PC-3 (cell line): ENCODE measurements around the gene LIG1. TPM values are rescaled to one million over a fixed set of nuclear protein-coding genes. Genes with fewer than 3 reads are reported as not detected.

Source experiments
- ATAC-seq: fragments of 200-7000 bp; cut with Tn5 transposase; 2 replicates; pipeline ENCODE4 v1.9.1; 2020; ENCODE audit warnings: mild to moderate bottlenecking, moderate library complexity
- BruUV-seq: library from RNA; stranded (reverse); fragments of 400-500 nt; replicated peaks from 2 replicates; lab custom pipeline; 2021; lab: Mats Ljungman, UMichigan
- CTCF ChIA-PET: fragments of 300-600 bp; sonication (Branson Sonifier 250); formaldehyde crosslinking; loops from one replicate; lab custom pipeline; 2022; ENCODE audit warnings: antibody characterized with exemption; lab: Charles Lee
- POLR2A ChIA-PET: fragments of 300-600 bp; sonication (Branson Sonifier 250); formaldehyde crosslinking; loops from one replicate; lab custom pipeline; 2022; ENCODE audit warnings: antibody characterized with exemption; ENCODE audit not compliant: unreplicated experiment; lab: Charles Lee
- DNase-seq: peaks from one replicate; pipeline ENCODE4 v3.0.0-alpha.2; 2015
- H2AFZ ChIP-seq: fragments of 300-600 bp; sonication (generic); 2 replicates; pipeline ENCODE4 v1.6.0; 2016; ENCODE audit warnings: antibody characterized with exemption, low read length
- H3F3A ChIP-seq: fragments of 300-600 bp; sonication (generic); one replicate; pipeline ENCODE4 v1.6.0; 2017; ENCODE audit warnings: antibody characterized with exemption, low read length, control low read depth, mild to moderate bottlenecking; ENCODE audit not compliant: unreplicated experiment
- H3K27ac ChIP-seq: fragments of 300-600 bp; sonication (generic); 2 replicates; pipeline ENCODE4 v1.5.1; 2016; ENCODE audit warnings: mild to moderate bottlenecking, low read length
- H3K27me3 ChIP-seq: fragments of 300-600 bp; sonication (generic); 2 replicates; pipeline ENCODE4 v1.6.1; 2016; ENCODE audit warnings: low read length, mixed read lengths
- H3K36me3 ChIP-seq: fragments of 300-600 bp; sonication (generic); 2 replicates; pipeline ENCODE4 v1.6.1; 2016; ENCODE audit warnings: low read depth, mixed run types, low read length, mixed read lengths
- H3K4me1 ChIP-seq: fragments of 300-600 bp; sonication (generic); 2 replicates; pipeline ENCODE4 v1.5.1; 2016; ENCODE audit warnings: low read length; ENCODE audit not compliant: insufficient read depth
- H3K4me2 ChIP-seq: fragments of 300-600 bp; sonication (generic); 2 replicates; pipeline ENCODE4 v1.6.0; 2016; ENCODE audit warnings: low read length
- H3K4me3 ChIP-seq: fragments of 300-600 bp; sonication (generic); 2 replicates; pipeline ENCODE4 v1.5.1; 2016; ENCODE audit warnings: mild to moderate bottlenecking, low read length, mixed read lengths
- H3K79me2 ChIP-seq: fragments of 300-600 bp; sonication (generic); 2 replicates; pipeline ENCODE4 v1.6.1; 2017; ENCODE audit warnings: low read length, mixed read lengths
- H3K9ac ChIP-seq: fragments of 300-600 bp; sonication (generic); 2 replicates; pipeline ENCODE4 v1.6.0; 2016; ENCODE audit warnings: mild to moderate bottlenecking, low read length
- H3K9me2 ChIP-seq: fragments of 300-600 bp; sonication (generic); replicated peaks from 2 replicates; pipeline ENCODE4 v1.6.1; 2016; ENCODE audit warnings: mixed run types, low read length, mixed read lengths
- H3K9me3 ChIP-seq: fragments of 300-600 bp; sonication (generic); 2 replicates; pipeline ENCODE4 v1.6.1; 2016; ENCODE audit warnings: low read length, mixed read lengths
- H4K20me1 ChIP-seq: fragments of 300-600 bp; sonication (generic); 2 replicates; pipeline ENCODE4 v1.6.1; 2016; ENCODE audit warnings: low read length, mixed read lengths
- EZH2 ChIP-seq: fragments of 300-600 bp; sonication (generic); IDR thresholded peaks from one replicate; pipeline ENCODE4 v1.6.1; 2017; ENCODE audit warnings: antibody characterized with exemption, mild to moderate bottlenecking, low read length; ENCODE audit not compliant: unreplicated experiment
- EZH2phosphoT487 ChIP-seq: fragments of 300-600 bp; sonication (generic); IDR thresholded peaks from 2 replicates; pipeline ENCODE4 v1.6.1; 2018; ENCODE audit warnings: mild to moderate bottlenecking, antibody characterized with exemption, low read length, borderline replicate concordance
- intact Hi-C: fragments of 100-400 bp; cut with micrococcal nuclease; formaldehyde crosslinking; loops from 2 replicates; pipeline ENCODE4 v1.9.0; 2023
- total RNA-seq: library from RNA; depleted of rRNA; stranded (reverse); fragments of >200 nt; gene quantifications from 2 replicates; pipeline ENCODE4 v1.2.3, GENCODE V29; 2014
- TF ChIP-seq, protein P1 (sequence below): fragments of 300-600 bp; sonication (generic); conservative IDR thresholded peaks from 2 replicates; pipeline ENCODE4 v1.5.1; 2017; ENCODE audit warnings: antibody characterized with exemption, low read depth, mild to moderate bottlenecking, low read length

LIG1 gene
- total RNA-seq, 1 experiment from 2014 or later: 67.5 TPM

DNA sequence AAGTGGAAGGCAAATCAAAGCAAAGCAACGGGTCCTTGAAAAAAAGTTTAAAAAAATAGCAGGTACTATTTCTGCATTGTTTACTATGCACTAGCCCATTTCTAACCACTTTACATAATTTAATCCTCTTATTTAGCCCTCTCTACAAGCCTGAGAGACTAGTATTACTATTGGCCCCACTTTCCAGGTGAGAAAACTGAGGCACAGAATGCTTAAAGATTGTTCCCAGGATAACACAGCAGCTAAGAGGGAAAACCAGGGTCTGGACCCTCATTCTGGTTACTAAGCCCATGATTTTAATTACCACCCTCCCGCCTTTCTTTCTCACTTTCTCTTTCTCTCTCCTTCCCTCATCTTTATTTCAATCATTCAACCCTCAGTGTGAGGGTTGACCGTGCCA is 6.1 kb upstream of the LIG1 start:
- no peak for TF ChIP-seq EZH2phosphoT487
- TF ChIP-seq, protein P1, sequence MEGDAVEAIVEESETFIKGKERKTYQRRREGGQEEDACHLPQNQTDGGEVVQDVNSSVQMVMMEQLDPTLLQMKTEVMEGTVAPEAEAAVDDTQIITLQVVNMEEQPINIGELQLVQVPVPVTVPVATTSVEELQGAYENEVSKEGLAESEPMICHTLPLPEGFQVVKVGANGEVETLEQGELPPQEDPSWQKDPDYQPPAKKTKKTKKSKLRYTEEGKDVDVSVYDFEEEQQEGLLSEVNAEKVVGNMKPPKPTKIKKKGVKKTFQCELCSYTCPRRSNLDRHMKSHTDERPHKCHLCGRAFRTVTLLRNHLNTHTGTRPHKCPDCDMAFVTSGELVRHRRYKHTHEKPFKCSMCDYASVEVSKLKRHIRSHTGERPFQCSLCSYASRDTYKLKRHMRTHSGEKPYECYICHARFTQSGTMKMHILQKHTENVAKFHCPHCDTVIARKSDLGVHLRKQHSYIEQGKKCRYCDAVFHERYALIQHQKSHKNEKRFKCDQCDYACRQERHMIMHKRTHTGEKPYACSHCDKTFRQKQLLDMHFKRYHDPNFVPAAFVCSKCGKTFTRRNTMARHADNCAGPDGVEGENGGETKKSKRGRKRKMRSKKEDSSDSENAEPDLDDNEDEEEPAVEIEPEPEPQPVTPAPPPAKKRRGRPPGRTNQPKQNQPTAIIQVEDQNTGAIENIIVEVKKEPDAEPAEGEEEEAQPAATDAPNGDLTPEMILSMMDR: no peak
- TF ChIP-seq EZH2: no peak
- Histone ChIP-seq H3K9me3 (no peaks in the 10 kb centered on the region), H3K4me3 (no peak overlapping the region), H4K20me1 (no peaks in the 10 kb centered on the region), H3K36me3 (0 out of 2 replicates have a peak, but pooled peaks cover under 1% of the 10 kb centered on the region), H3K9me2 (no peaks in the 10 kb centered on the region), H3K79me2 (peaks cover 6% of the 10 kb centered on the region), H3K27me3 (no peaks in the 10 kb centered on the region), H3K4me2 (no peak overlapping the region), H3K4me1 (peaks cover 3% of the 10 kb centered on the region; the same call in 1 of the 2 replicates), H3K27ac (no peak overlapping the region), H3F3A (no peaks in the 10 kb centered on the region), H3K9ac (no peak overlapping the region), H2AFZ (no peak overlapping the region)
- DNase-seq: no peak
- ChIA-PET POLR2A (no interaction called here), CTCF (no interaction called here)
- no TSS peak for BruUV-seq
- intact Hi-C loops: no loop called here
- ATAC-seq: no peak

DNA sequence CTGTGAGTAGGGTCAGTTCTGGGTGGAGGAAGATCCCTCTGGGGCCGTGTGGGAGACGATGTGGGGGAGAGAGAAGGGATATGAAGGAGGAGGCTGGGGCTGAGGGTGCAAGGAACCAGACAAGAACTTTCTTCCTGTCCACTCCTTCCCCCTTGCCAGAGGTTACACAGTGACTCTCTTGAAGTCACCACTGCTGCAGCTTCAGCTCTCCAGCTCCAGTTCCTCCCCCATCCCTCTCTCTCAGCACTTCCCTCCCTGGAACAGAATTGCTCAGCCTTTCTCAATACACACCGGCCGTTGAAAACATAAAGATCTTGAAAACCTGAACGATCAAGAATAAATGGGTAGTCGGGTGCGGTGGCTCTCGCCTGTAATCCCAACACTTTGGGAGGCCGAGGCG is 5.4 kb upstream of the LIG1 start:
- CTCF ChIA-PET: no interaction called here
- H3K9me2 ChIP-seq: no peaks in the 10 kb centered on the region
- intact Hi-C loops: no loop called here
- no peaks in the 10 kb centered on the region for H3K27me3 ChIP-seq
- H3K9ac ChIP-seq: no peak overlapping the region
- no peaks in the 10 kb centered on the region for H3F3A ChIP-seq
- H2AFZ ChIP-seq: no peak overlapping the region
- H3K4me3 ChIP-seq: no peak overlapping the region
- H3K79me2 ChIP-seq: peaks cover 11% of the 10 kb centered on the region
- no peak overlapping the region for H3K27ac ChIP-seq
- H3K4me1 ChIP-seq: peaks cover 6% of the 10 kb centered on the region; the same call in 1 of the 2 replicates
- POLR2A ChIA-PET: no interaction called here
- no peak for DNase-seq
- no peaks in the 10 kb centered on the region for H4K20me1 ChIP-seq
- no TSS peak for BruUV-seq
- H3K4me2 ChIP-seq: no peak overlapping the region
- H3K36me3 ChIP-seq: no peaks in the 10 kb centered on the region
- ATAC-seq: no peak
- H3K9me3 ChIP-seq: no peaks in the 10 kb centered on the region
- TF ChIP-seq EZH2phosphoT487: no peak
- no peak for TF ChIP-seq EZH2
- TF ChIP-seq, protein P1: no peak

DNA sequence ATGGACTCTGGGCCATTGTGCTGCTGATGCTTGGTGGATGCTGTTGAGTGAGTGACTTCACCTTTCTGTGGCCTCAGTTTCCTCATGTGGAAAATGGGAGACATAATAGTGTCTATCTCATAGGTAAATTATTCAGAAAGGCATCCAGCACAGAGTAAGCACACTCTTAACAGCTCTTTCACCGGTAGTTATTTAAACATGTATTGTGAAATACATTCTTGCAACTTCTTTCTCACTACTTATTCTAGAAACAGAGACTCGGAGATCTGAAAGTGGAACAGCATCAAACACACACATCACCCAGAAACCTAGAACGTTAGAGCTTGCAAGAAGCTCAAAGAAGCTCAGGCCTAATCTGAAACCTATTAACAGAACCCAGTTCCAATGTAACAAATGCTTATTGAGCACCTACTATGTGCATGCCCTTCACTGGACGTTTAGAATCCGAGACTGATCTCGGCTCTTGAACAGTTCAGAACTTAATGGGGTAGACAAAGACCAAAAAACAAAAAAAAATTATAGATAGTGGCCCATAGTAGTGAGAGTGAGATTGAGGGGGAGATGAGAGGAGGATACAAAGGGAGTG is 4.4 kb upstream of the LIG1 start:
- no peak overlapping the region for H3K4me2 ChIP-seq
- TF ChIP-seq EZH2 (no peak), EZH2phosphoT487 (no peak)
- TF ChIP-seq, protein P1: no peak
- no peak for ATAC-seq
- BruUV-seq: no TSS peak
- H4K20me1 ChIP-seq: no peaks in the 10 kb centered on the region
- H3K27me3 ChIP-seq: no peaks in the 10 kb centered on the region
- H2AFZ ChIP-seq: no peak overlapping the region
- H3K79me2 ChIP-seq: peaks cover 11% of the 10 kb centered on the region
- no peak overlapping the region for H3K9ac ChIP-seq
- no peak overlapping the region for H3K4me3 ChIP-seq
- intact Hi-C loops: no loop called here
- H3K36me3 ChIP-seq: no peaks in the 10 kb centered on the region
- H3K4me1 ChIP-seq: peaks cover 6% of the 10 kb centered on the region; the same call in 1 of the 2 replicates
- H3K9me2 ChIP-seq: no peaks in the 10 kb centered on the region
- no peak overlapping the region for H3K27ac ChIP-seq
- ChIA-PET CTCF (no interaction called here), POLR2A (no interaction called here)
- no peak for DNase-seq
- no peaks in the 10 kb centered on the region for H3K9me3 ChIP-seq
- no peaks in the 10 kb centered on the region for H3F3A ChIP-seq
